ENCODE measurements around the gene APBB3.

DNA sequence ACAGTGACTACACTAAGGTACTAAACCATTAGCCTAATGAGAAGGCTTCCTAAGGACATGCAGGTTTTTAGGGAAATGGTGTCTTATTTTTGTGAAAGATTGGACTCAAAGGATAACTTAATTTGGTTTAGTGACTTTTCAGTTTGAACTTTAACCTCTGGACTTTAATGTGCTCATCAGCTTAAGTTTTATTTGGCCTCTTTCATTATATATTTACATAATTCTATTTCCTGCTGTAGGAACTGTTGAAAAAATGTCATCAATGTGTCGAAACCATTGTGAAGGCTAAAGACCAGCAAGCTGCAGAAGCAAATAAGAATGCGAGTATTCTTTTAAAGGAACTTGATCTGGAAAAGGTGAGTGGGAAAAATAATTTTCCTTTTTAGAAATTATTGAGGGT is 51.3 kb downstream of the APBB3 start:
- TF ChIP-seq POLR2A (IDR thresholded peaks at IDR 0.05) (no peak), CTCF (IDR thresholded peaks at IDR 0.05) (no peak), POLR2AphosphoS5 (IDR thresholded peaks at IDR 0.05; ENCODE audit: insufficient read depth in 1 of 2, low read depth in 1 of 2) (no peak)

All from vagina (tissue), 2 donors.